Neural crest cell (in vitro differentiated cells): ENCODE results near the gene SLC25A42. TPM values are rescaled to one million over a fixed set of nuclear protein-coding genes. Genes with fewer than 3 reads are reported as not detected.

Source experiments
- DNase-seq: peaks from one replicate; pipeline ENCODE4 v3.0.0; 2021; ENCODE audit warnings: low read depth, mixed read lengths, low spot score
- H3K27ac Mint-ChIP-seq: one replicate; pipeline ENCODE4 v1.8.0; 2021; ENCODE audit warnings: mild to moderate bottlenecking, mixed read lengths; ENCODE audit not compliant: unreplicated experiment
- H3K27me3 Mint-ChIP-seq: 2 replicates; pipeline ENCODE4 v1.8.0; 2021; ENCODE audit warnings: low read depth, mild to moderate bottlenecking, mixed read lengths
- H3K36me3 Mint-ChIP-seq: 2 replicates; pipeline ENCODE4 v1.8.0; 2021; ENCODE audit warnings: low read depth, mild to moderate bottlenecking, mixed read lengths
- H3K4me1 Mint-ChIP-seq: 2 replicates; pipeline ENCODE4 v1.8.0; 2021; ENCODE audit warnings: mixed read lengths
- H3K4me3 Mint-ChIP-seq: one replicate; pipeline ENCODE4 v1.8.0; 2021; ENCODE audit warnings: mild to moderate bottlenecking, mixed read lengths
- H3K9me3 Mint-ChIP-seq: 2 replicates; pipeline ENCODE4 v1.8.0; 2021; ENCODE audit warnings: mixed read lengths
- CTCF ChIP-seq: fragments of 200-600 bp; sonication (generic); conservative IDR thresholded peaks from 2 replicates; pipeline ENCODE4 v1.5.0; 2021; ENCODE audit warnings: antibody characterized with exemption, mild to moderate bottlenecking
- total RNA-seq: library from RNA; stranded (reverse); gene quantifications from 2 replicates; pipeline ENCODE4 v1.2.1, GENCODE V29; 2021

The SLC25A42 gene
- total RNA-seq, 1 donor from 2014 or later: 10.5 TPM

- no peak for TF ChIP-seq CTCF
- H3K9me3 Mint-ChIP-seq: no peaks in the 10 kb centered on the region
- DNase-seq: no peak
- no peak overlapping the region for H3K4me3 Mint-ChIP-seq
- no peaks in the 10 kb centered on the region for H3K36me3 Mint-ChIP-seq
- H3K27ac Mint-ChIP-seq: no peak overlapping the region
- H3K27me3 Mint-ChIP-seq: no peaks in the 10 kb centered on the region
- H3K4me1 Mint-ChIP-seq: no peaks in the 10 kb centered on the region
Observed at GRCh38 chr19:19054939-19055440, 8.8 kb upstream of the SLC25A42 start.

- no peak for DNase-seq
- no peaks in the 10 kb centered on the region for H3K4me1 Mint-ChIP-seq
- H3K4me3 Mint-ChIP-seq: no peak overlapping the region
- no peaks in the 10 kb centered on the region for H3K27me3 Mint-ChIP-seq
- H3K36me3 Mint-ChIP-seq: no peaks in the 10 kb centered on the region
- H3K9me3 Mint-ChIP-seq: no peaks in the 10 kb centered on the region
- H3K27ac Mint-ChIP-seq: no peak overlapping the region
- TF ChIP-seq CTCF: no peak
Observed at GRCh38 chr19:19055701-19056100, 8.1 kb upstream of the SLC25A42 start.

GRCh38 chr19:19056636-19057275 is 7.0 kb upstream of the SLC25A42 start:
- H3K4me1 Mint-ChIP-seq: no peaks in the 10 kb centered on the region
- no peak for TF ChIP-seq CTCF
- no peaks in the 10 kb centered on the region for H3K27me3 Mint-ChIP-seq
- H3K36me3 Mint-ChIP-seq: no peaks in the 10 kb centered on the region
- H3K9me3 Mint-ChIP-seq: no peaks in the 10 kb centered on the region
- DNase-seq: no peak
- H3K4me3 Mint-ChIP-seq: no peak overlapping the region
- no peak overlapping the region for H3K27ac Mint-ChIP-seq

GRCh38 chr19:19057317-19057716 is 6.5 kb upstream of the SLC25A42 start:
- no peak overlapping the region for H3K27ac Mint-ChIP-seq
- no peaks in the 10 kb centered on the region for H3K36me3 Mint-ChIP-seq
- no peaks in the 10 kb centered on the region for H3K4me1 Mint-ChIP-seq
- DNase-seq: no peak
- no peaks in the 10 kb centered on the region for H3K27me3 Mint-ChIP-seq
- TF ChIP-seq CTCF: no peak
- H3K9me3 Mint-ChIP-seq: no peaks in the 10 kb centered on the region
- H3K4me3 Mint-ChIP-seq: no peak overlapping the region

GRCh38 chr19:19057720-19058119 is 6.1 kb upstream of the SLC25A42 start:
- Mint-ChIP-seq H3K4me3 (no peak overlapping the region), H3K36me3 (no peaks in the 10 kb centered on the region), H3K9me3 (no peaks in the 10 kb centered on the region), H3K27ac (no peak overlapping the region), H3K4me1 (peaks cover 4% of the 10 kb centered on the region), H3K27me3 (no peaks in the 10 kb centered on the region)
- no peak for DNase-seq
- TF ChIP-seq CTCF: no peak
